K562 (cell line): ENCODE data around the gene CYP21A2. TPM values are rescaled to one million over a fixed set of nuclear protein-coding genes. Genes with fewer than 3 reads are reported as not detected.
"Not testable (repeated sequence)": the region's sequence is repeated elsewhere in the genome, so short reads cannot be mapped to it uniquely, and the experiment has no call there.

ENCODE experiments used
- ATAC-seq: fragments of 200-7000 bp; cut with Tn5 transposase; 3 replicates; pipeline ENCODE4 v1.9.1; 2020; ENCODE audit warnings: moderate library complexity
- BruUV-seq: library from RNA; stranded (reverse); fragments of 400-500 nt; replicated peaks from 2 replicates; lab custom pipeline; 2021; lab: Mats Ljungman, UMichigan
- CTCF ChIA-PET: fragments of 300-600 bp; formaldehyde crosslinking; extraction: SDS; loops from one replicate; lab custom pipeline; 2021; ENCODE audit warnings: low intra/inter-chr PET ratio; lab: Yijun Ruan, JAX
- POLR2A ChIA-PET: fragments of 300-600, 350-650 bp; sonication (Branson Sonifier 250); formaldehyde crosslinking; extraction: SDS; loops from one replicate; lab custom pipeline; 2021; ENCODE audit warnings: antibody characterized with exemption, inconsistent platforms; lab: Yijun Ruan, JAX
- DNase-seq, 4 experiments: peaks; one replicate each; pipeline versions ENCODE4 v3.0.0 to v3.0.0-alpha.2; 2011 to 2018; ENCODE audit warnings: low spot score in 3 of 4, mixed read lengths in 3 of 4; ENCODE audit errors: extremely low read depth in 1 of 4
- FAIRE-seq: peaks from 2 replicates; lab custom pipeline; 2011; peaks lifted over from hg19 to GRCh38; lab: Jason Lieb, UNC
- H2AFZ ChIP-seq: 2 replicates; pipeline ENCODE4 v1.6.0; 2011; ENCODE audit warnings: low read depth, low read length, control low read depth, inconsistent platforms
- H3K27ac ChIP-seq: fragments of 200-600 bp; 3 replicates; pipeline ENCODE4 v1.8.0; 2011; ENCODE audit warnings: low read depth, mild to moderate bottlenecking, control low read depth, inconsistent platforms, low read length, moderate library complexity, mixed read lengths; ENCODE audit errors: extremely low read depth
- H3K27me3 ChIP-seq, 2 experiments: fragments of 300-600 bp in 1 of 2; 2 replicates in 1 of 2; 3 replicates in 1 of 2; pipeline versions ENCODE4 v1.6.0 to v1.8.0; 2011; ENCODE audit warnings: inconsistent platforms in 2 of 2, low read length in 2 of 2, mild to moderate bottlenecking in 1 of 2, mixed read lengths in 1 of 2, moderate library complexity in 1 of 2; ENCODE audit not compliant: control insufficient read depth in 2 of 2, insufficient read depth in 2 of 2
- H3K36me3 ChIP-seq: fragments of 300-600 bp; 3 replicates; pipeline ENCODE4 v1.8.0; 2011; ENCODE audit warnings: mild to moderate bottlenecking, low read length, inconsistent platforms; ENCODE audit not compliant: control insufficient read depth, insufficient read depth
- H3K4me1 ChIP-seq, 2 experiments: fragments of 200-600 bp in 1 of 2; replicated peaks in 1 of 2; 2 replicates in 1 of 2; 3 replicates in 1 of 2; pipeline versions ENCODE4 v1.5.1 to v1.8.0; 2011; ENCODE audit warnings: inconsistent platforms in 2 of 2, low read length in 2 of 2, mild to moderate bottlenecking in 1 of 2, mixed read lengths in 1 of 2, moderate library complexity in 1 of 2; ENCODE audit not compliant: control insufficient read depth in 2 of 2, insufficient read depth in 2 of 2
- H3K4me2 ChIP-seq: 2 replicates; pipeline ENCODE4 v1.6.1; 2011; ENCODE audit warnings: low read length, control low read depth, inconsistent platforms, mixed read lengths; ENCODE audit not compliant: insufficient read depth
- H3K4me3 ChIP-seq: fragments of 200-600 bp; sonication (generic), shearing (Covaris generic); 2 replicates; pipeline ENCODE4 v1.5.1; 2016; ENCODE audit warnings: control low read depth, inconsistent platforms
- H3K79me2 ChIP-seq: fragments of 200-600 bp; 3 replicates; pipeline ENCODE4 v1.8.0; 2011; ENCODE audit warnings: low read length, inconsistent platforms; ENCODE audit not compliant: control insufficient read depth, insufficient read depth
- H3K9ac ChIP-seq, 2 experiments: 2 replicates each; pipeline versions ENCODE4 v1.6.0 to v1.6.1; 2011; ENCODE audit warnings: low read depth in 2 of 2, low read length in 2 of 2, control low read depth in 1 of 2, inconsistent platforms in 1 of 2, mild to moderate bottlenecking in 1 of 2, mixed read lengths in 1 of 2; ENCODE audit not compliant: insufficient read depth in 1 of 2
- H3K9me1 ChIP-seq: one replicate; pipeline ENCODE4 v1.6.0; 2011; ENCODE audit warnings: inconsistent platforms, mild to moderate bottlenecking, low read length, moderate library complexity; ENCODE audit not compliant: control insufficient read depth, insufficient read depth
- H3K9me3 ChIP-seq: replicated peaks from 2 replicates; pipeline ENCODE4 v1.5.1; 2011; ENCODE audit warnings: low read depth, low read length, inconsistent platforms; ENCODE audit not compliant: control insufficient read depth, insufficient read depth
- H4K20me1 ChIP-seq: replicated peaks from 2 replicates; pipeline ENCODE4 v1.6.1; 2011; ENCODE audit warnings: low read length, inconsistent platforms, mixed read lengths; ENCODE audit not compliant: control insufficient read depth, insufficient read depth
- BRD9 ChIP-seq: fragments of 450-650 bp; IDR thresholded peaks from 2 replicates; pipeline ENCODE4 v1.6.1; 2018; ENCODE audit warnings: low read depth; ENCODE audit not compliant: partially characterized antibody
- CBX5 ChIP-seq: IDR thresholded peaks from 2 replicates; pipeline ENCODE4 v1.6.1; 2014; ENCODE audit warnings: low read depth, borderline replicate concordance
- JUNB ChIP-seq: fragments of 450-650 bp; formaldehyde crosslinking; conservative IDR thresholded peaks from 2 replicates; pipeline ENCODE4 v1.4.0; 2020; ENCODE audit warnings: mild to moderate bottlenecking
- ZBTB5 ChIP-seq: fragments of 450-650 bp; IDR thresholded peaks from 2 replicates; pipeline ENCODE4 v1.6.1; 2017; ENCODE audit warnings: antibody characterized with exemption
- WGBS: fragments of 100-300 bp; shearing (Covaris generic); methylation state at CpG from one replicate; pipeline ENCODE4 v1.1.6; 2016; ENCODE audit warnings: low coverage, mixed read lengths; ENCODE audit not compliant: insufficient coverage; ENCODE audit errors: missing lambda C conversion rate; 5-methylcytosine and 5-hydroxymethylcytosine counted together
- in situ Hi-C: fragments of 300-500 bp; cut with MboI; formaldehyde crosslinking; loops from 4 replicates; pipeline ENCODE4 v1.15.0; 2018; ENCODE audit warnings: inconsistent platforms, mixed read lengths
- intact Hi-C: fragments of 100-400 bp; cut with micrococcal nuclease; formaldehyde crosslinking; loops from 2 replicates; pipeline ENCODE4 v1.14.2; 2022
- polyA plus RNA-seq, 8 experiments: library from polyadenylated mRNA; depleted of rRNA in 4 of 8; stranded (reverse) in 5 of 8; unstranded in 3 of 8; fragments of >200 nt; fragmentation: Nextera tagmentation in 2 of 8; fragmentation: Illumina TruSeq in 1 of 8; extraction: Ambion mirVana in 2 of 8; extraction: Trizol in 1 of 8; gene quantifications; 2 replicates each; pipeline versions ENCODE4 v1.2.1 to v1.2.3, GENCODE V29; 2011 to 2014; ENCODE audit warnings: inconsistent platforms in 1 of 8, missing spikeins in 1 of 8
- total RNA-seq, 7 experiments: library from RNA; depleted of rRNA in 6 of 7; stranded (reverse); fragments of >200 nt in 6 of 7; fragmentation: Illumina TruSeq in 2 of 7; extraction: Trizol in 2 of 7; gene quantifications; 2 replicates each; pipeline versions ENCODE4 v1.2.1 to v1.2.3, GENCODE V29; 2011 to 2021; ENCODE audit warnings: low replicate concordance in 1 of 7

The CYP21A2 gene
- total and polyA plus RNA-seq, 9 of the 15 experiments (the other 6 are each of a cell fraction or from before 2014, with no cell fraction given): 0.03 to 1.4 (median 0.19) TPM

GRCh38 chr6:32050562-32050961 lies 12.3 kb downstream of the CYP21A2 start (continued):
- TF ChIP-seq JUNB (CRISPR knock-in tag) (no peak), ZBTB5 (no peak), CBX5 (no peak), BRD9 (no peak)

GRCh38 chr6:32052626-32053025 lies 14.4 kb downstream of the CYP21A2 start:
- H4K20me1 ChIP-seq, H3K9me3 ChIP-seq, H3K9ac ChIP-seq, H3K36me3 ChIP-seq, BruUV-seq, H3K4me3 ChIP-seq, ATAC-seq, in situ Hi-C loops, intact Hi-C loops, H3K27ac ChIP-seq, H3K9me1 ChIP-seq, H2AFZ ChIP-seq, H3K79me2 ChIP-seq, FAIRE-seq, CTCF ChIA-PET, H3K4me2 ChIP-seq, H3K27me3 ChIP-seq, DNase-seq: not testable (repeated sequence)
- POLR2A ChIA-PET: interaction anchor here (0.5 to 1.0 kb wide), 2 partner anchors 77 to 102 kb away, joined by 3 to 4 read pairs; no protein-coding TSS in a partner anchor
- peaks cover 13 to 36% of the 10 kb centered on the region in 2 experiments for H3K4me1 ChIP-seq
- 33% methylated on average over 20 of the region's 20 CpGs for WGBS

GRCh38 chr6:32053314-32053713 lies 15.1 kb downstream of the CYP21A2 start:
- H3K27ac ChIP-seq, H3K4me2 ChIP-seq, H3K9ac ChIP-seq, FAIRE-seq, H4K20me1 ChIP-seq, CTCF ChIA-PET, intact Hi-C loops, BruUV-seq, H3K79me2 ChIP-seq, H2AFZ ChIP-seq, H3K9me1 ChIP-seq, H3K4me3 ChIP-seq, DNase-seq, ATAC-seq, H3K9me3 ChIP-seq, in situ Hi-C loops, H3K36me3 ChIP-seq: not testable (repeated sequence)
- POLR2A ChIA-PET: interaction anchor here (0.7 to 1.0 kb wide), 2 partner anchors 76 to 139 kb away, joined by 3 read pairs; partner anchors contain the start of gene GPSM3
- 38% methylated on average over 13 of the region's 13 CpGs for WGBS
- H3K27me3 ChIP-seq: peaks cover 6 to 12% of the 10 kb centered on the region in 2 experiments; a peak in 4 of 5 replicates
- H3K4me1 ChIP-seq: peaks cover 7 to 34% of the 10 kb centered on the region in 2 experiments; a peak in 4 of 5 replicates

- H3K4me3 ChIP-seq, H3K4me2 ChIP-seq, H3K36me3 ChIP-seq, H3K79me2 ChIP-seq, intact Hi-C loops, in situ Hi-C loops, H2AFZ ChIP-seq, H3K9me1 ChIP-seq, CTCF ChIA-PET, H3K9ac ChIP-seq, DNase-seq, BruUV-seq, POLR2A ChIA-PET, H3K9me3 ChIP-seq, H4K20me1 ChIP-seq, ATAC-seq, H3K27ac ChIP-seq, FAIRE-seq: not testable (repeated sequence)
- Histone ChIP-seq H3K27me3 (peaks cover 10 to 12% of the 10 kb centered on the region in 2 experiments; a peak in 4 of 5 replicates), H3K4me1 (peaks cover 0 to 23% of the 10 kb centered on the region in 2 experiments; a peak in 1 of 5 replicates)
- 23% methylated on average over 16 of the region's 21 CpGs for WGBS
Observed at GRCh38 chr6:32055756-32056155, 17.5 kb downstream of the CYP21A2 start.
